Measurements from ENCODE around the gene SLC12A2.

The SLC12A2 gene

GRCh38 chr5:128074171-128074570 is 9.4 kb upstream of the SLC12A2 start:
- H3K4me3 ChIP-seq (ENCODE audit: insufficient read depth, low read depth, low read length, poor library complexity, severe bottlenecking), result no peak overlapping the region
- no peaks in the 10 kb centered on the region for H3K27me3 ChIP-seq (replicated peaks; ENCODE audit: control insufficient read depth, insufficient read depth, low read length, poor library complexity, severe bottlenecking)
- no peak for DNase-seq
- H3K36me3 ChIP-seq (ENCODE audit: control insufficient read depth, insufficient read depth, low read length), result no peaks in the 10 kb centered on the region
- no peak overlapping the region for H3K27ac ChIP-seq (ENCODE audit: insufficient read depth, low read length, poor library complexity, severe bottlenecking)
- H3K4me1 ChIP-seq (ENCODE audit: control insufficient read depth, insufficient read depth, low read length, poor library complexity, severe bottlenecking), result no peaks in the 10 kb centered on the region
- H3K9me3 ChIP-seq (ENCODE audit: control insufficient read depth, low read length), result no peaks in the 10 kb centered on the region

GRCh38 chr5:128074953-128075352 is 8.6 kb upstream of the SLC12A2 start:
- no peaks in the 10 kb centered on the region for H3K9me3 ChIP-seq (ENCODE audit: control insufficient read depth, low read length)
- H3K36me3 ChIP-seq (ENCODE audit: control insufficient read depth, insufficient read depth, low read length), result no peaks in the 10 kb centered on the region
- no peak overlapping the region for H3K27ac ChIP-seq (ENCODE audit: insufficient read depth, low read length, poor library complexity, severe bottlenecking)
- no peak for DNase-seq
- H3K27me3 ChIP-seq (replicated peaks; ENCODE audit: control insufficient read depth, insufficient read depth, low read length, poor library complexity, severe bottlenecking), result no peaks in the 10 kb centered on the region
- no peak overlapping the region for H3K4me3 ChIP-seq (ENCODE audit: insufficient read depth, low read depth, low read length, poor library complexity, severe bottlenecking)
- H3K4me1 ChIP-seq (ENCODE audit: control insufficient read depth, insufficient read depth, low read length, poor library complexity, severe bottlenecking), result no peaks in the 10 kb centered on the region

GRCh38 chr5:128077526-128077925 is 6.0 kb upstream of the SLC12A2 start:
- DNase-seq, result no peak
- no peaks in the 10 kb centered on the region for H3K27me3 ChIP-seq (replicated peaks; ENCODE audit: control insufficient read depth, insufficient read depth, low read length, poor library complexity, severe bottlenecking)
- H3K27ac ChIP-seq (ENCODE audit: insufficient read depth, low read length, poor library complexity, severe bottlenecking), result no peak overlapping the region
- H3K9me3 ChIP-seq (ENCODE audit: control insufficient read depth, low read length), result no peaks in the 10 kb centered on the region
- no peak overlapping the region for H3K4me3 ChIP-seq (ENCODE audit: insufficient read depth, low read depth, low read length, poor library complexity, severe bottlenecking)
- no peaks in the 10 kb centered on the region for H3K36me3 ChIP-seq (ENCODE audit: control insufficient read depth, insufficient read depth, low read length)
- peaks cover 14% of the 10 kb centered on the region for H3K4me1 ChIP-seq (ENCODE audit: control insufficient read depth, insufficient read depth, low read length, poor library complexity, severe bottlenecking)

- Histone ChIP-seq H3K4me3 (ENCODE audit: insufficient read depth, low read depth, low read length, poor library complexity, severe bottlenecking) (no peak overlapping the region), H3K36me3 (ENCODE audit: control insufficient read depth, insufficient read depth, low read length) (no peaks in the 10 kb centered on the region), H3K4me1 (ENCODE audit: control insufficient read depth, insufficient read depth, low read length, poor library complexity, severe bottlenecking) (peaks cover 20% of the 10 kb centered on the region), H3K27me3 (replicated peaks; ENCODE audit: control insufficient read depth, insufficient read depth, low read length, poor library complexity, severe bottlenecking) (no peaks in the 10 kb centered on the region), H3K9me3 (ENCODE audit: control insufficient read depth, low read length) (no peaks in the 10 kb centered on the region), H3K27ac (ENCODE audit: insufficient read depth, low read length, poor library complexity, severe bottlenecking) (no peak overlapping the region)
- no peak for DNase-seq
Observed at GRCh38 chr5:128081111-128081851, 2.3 kb upstream of the SLC12A2 start.

- no peaks in the 10 kb centered on the region for H3K27me3 ChIP-seq (replicated peaks; ENCODE audit: control insufficient read depth, insufficient read depth, low read length, poor library complexity, severe bottlenecking)
- peak overlapping the region; percentile 91 for H3K4me3 ChIP-seq (ENCODE audit: insufficient read depth, low read depth, low read length, poor library complexity, severe bottlenecking)
- H3K9me3 ChIP-seq (ENCODE audit: control insufficient read depth, low read length), result no peaks in the 10 kb centered on the region
- H3K27ac ChIP-seq (ENCODE audit: insufficient read depth, low read length, poor library complexity, severe bottlenecking), result peak overlapping the region; percentile 86
- no peak for DNase-seq
- peaks cover 20% of the 10 kb centered on the region for H3K4me1 ChIP-seq (ENCODE audit: control insufficient read depth, insufficient read depth, low read length, poor library complexity, severe bottlenecking)
- H3K36me3 ChIP-seq (ENCODE audit: control insufficient read depth, insufficient read depth, low read length), result no peaks in the 10 kb centered on the region
Observed at GRCh38 chr5:128082551-128083032, 974 bp upstream of the SLC12A2 start.

- Histone ChIP-seq H3K4me1 (ENCODE audit: control insufficient read depth, insufficient read depth, low read length, poor library complexity, severe bottlenecking) (peaks cover 20% of the 10 kb centered on the region), H3K36me3 (ENCODE audit: control insufficient read depth, insufficient read depth, low read length) (no peaks in the 10 kb centered on the region), H3K4me3 (ENCODE audit: insufficient read depth, low read depth, low read length, poor library complexity, severe bottlenecking) (peak overlapping the region; percentile 91), H3K27ac (ENCODE audit: insufficient read depth, low read length, poor library complexity, severe bottlenecking) (peak overlapping the region; percentile 86), H3K9me3 (ENCODE audit: control insufficient read depth, low read length) (no peaks in the 10 kb centered on the region), H3K27me3 (replicated peaks; ENCODE audit: control insufficient read depth, insufficient read depth, low read length, poor library complexity, severe bottlenecking) (no peaks in the 10 kb centered on the region)
- no peak for DNase-seq
Observed at GRCh38 chr5:128083811-128084227, 253 bp downstream of the SLC12A2 start.

GRCh38 chr5:128084228-128085167 is 932 bp downstream of the SLC12A2 start:
- Histone ChIP-seq H3K4me1 (ENCODE audit: control insufficient read depth, insufficient read depth, low read length, poor library complexity, severe bottlenecking) (peaks cover 20% of the 10 kb centered on the region), H3K27me3 (replicated peaks; ENCODE audit: control insufficient read depth, insufficient read depth, low read length, poor library complexity, severe bottlenecking) (no peaks in the 10 kb centered on the region), H3K4me3 (ENCODE audit: insufficient read depth, low read depth, low read length, poor library complexity, severe bottlenecking) (peak overlapping the region; percentile 91), H3K27ac (ENCODE audit: insufficient read depth, low read length, poor library complexity, severe bottlenecking) (peak overlapping the region; percentile 86), H3K9me3 (ENCODE audit: control insufficient read depth, low read length) (no peaks in the 10 kb centered on the region), H3K36me3 (ENCODE audit: control insufficient read depth, insufficient read depth, low read length) (no peaks in the 10 kb centered on the region)
- peak; percentile 19 to 26 (median 21) for DNase-seq

GRCh38 chr5:128085413-128085812 is 1.8 kb downstream of the SLC12A2 start:
- peaks cover 20% of the 10 kb centered on the region for H3K4me1 ChIP-seq (ENCODE audit: control insufficient read depth, insufficient read depth, low read length, poor library complexity, severe bottlenecking)
- no peak for DNase-seq
- no peaks in the 10 kb centered on the region for H3K9me3 ChIP-seq (ENCODE audit: control insufficient read depth, low read length)
- no peaks in the 10 kb centered on the region for H3K27me3 ChIP-seq (replicated peaks; ENCODE audit: control insufficient read depth, insufficient read depth, low read length, poor library complexity, severe bottlenecking)
- H3K27ac ChIP-seq (ENCODE audit: insufficient read depth, low read length, poor library complexity, severe bottlenecking), result no peak overlapping the region
- peak overlapping the region; percentile 91 for H3K4me3 ChIP-seq (ENCODE audit: insufficient read depth, low read depth, low read length, poor library complexity, severe bottlenecking)
- H3K36me3 ChIP-seq (ENCODE audit: control insufficient read depth, insufficient read depth, low read length), result no peaks in the 10 kb centered on the region

- no peaks in the 10 kb centered on the region for H3K4me1 ChIP-seq (ENCODE audit: control insufficient read depth, insufficient read depth, low read length, poor library complexity, severe bottlenecking)
- H3K36me3 ChIP-seq (ENCODE audit: control insufficient read depth, insufficient read depth, low read length), result no peaks in the 10 kb centered on the region
- no peaks in the 10 kb centered on the region for H3K9me3 ChIP-seq (ENCODE audit: control insufficient read depth, low read length)
- no peaks in the 10 kb centered on the region for H3K27me3 ChIP-seq (replicated peaks; ENCODE audit: control insufficient read depth, insufficient read depth, low read length, poor library complexity, severe bottlenecking)
- no peak overlapping the region for H3K4me3 ChIP-seq (ENCODE audit: insufficient read depth, low read depth, low read length, poor library complexity, severe bottlenecking)
- DNase-seq, result no peak
- no peak overlapping the region for H3K27ac ChIP-seq (ENCODE audit: insufficient read depth, low read length, poor library complexity, severe bottlenecking)
Observed at GRCh38 chr5:128091579-128091978, 8.0 kb downstream of the SLC12A2 start.

GRCh38 chr5:128092144-128092543 is 8.6 kb downstream of the SLC12A2 start:
- no peaks in the 10 kb centered on the region for H3K27me3 ChIP-seq (replicated peaks; ENCODE audit: control insufficient read depth, insufficient read depth, low read length, poor library complexity, severe bottlenecking)
- no peaks in the 10 kb centered on the region for H3K4me1 ChIP-seq (ENCODE audit: control insufficient read depth, insufficient read depth, low read length, poor library complexity, severe bottlenecking)
- no peaks in the 10 kb centered on the region for H3K36me3 ChIP-seq (ENCODE audit: control insufficient read depth, insufficient read depth, low read length)
- no peak overlapping the region for H3K4me3 ChIP-seq (ENCODE audit: insufficient read depth, low read depth, low read length, poor library complexity, severe bottlenecking)
- H3K27ac ChIP-seq (ENCODE audit: insufficient read depth, low read length, poor library complexity, severe bottlenecking), result no peak overlapping the region
- DNase-seq, result no peak
- H3K9me3 ChIP-seq (ENCODE audit: control insufficient read depth, low read length), result no peaks in the 10 kb centered on the region
